ENCODE results near the gene ELAVL2.

DNA sequence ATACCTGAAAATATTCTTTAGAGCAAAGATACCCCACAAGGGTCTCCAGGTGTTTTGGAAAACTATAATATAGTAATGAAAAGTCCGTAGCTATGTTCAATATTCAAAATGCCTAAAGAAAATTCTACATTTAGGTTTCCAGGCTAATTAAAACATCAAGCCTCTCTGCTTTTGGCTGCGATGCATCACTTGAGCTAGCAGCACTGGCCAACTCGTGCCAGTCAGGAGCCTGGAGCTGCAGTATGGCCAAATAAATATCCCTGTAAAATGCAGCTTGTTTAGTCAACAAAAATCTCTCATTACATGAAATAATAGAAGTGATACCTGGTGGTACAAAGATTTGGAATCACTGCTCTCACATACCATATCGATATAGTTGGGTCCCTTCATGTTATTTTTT lies 181.1 kb downstream of the ELAVL2 start:
- TF ChIP-seq, protein P1, sequence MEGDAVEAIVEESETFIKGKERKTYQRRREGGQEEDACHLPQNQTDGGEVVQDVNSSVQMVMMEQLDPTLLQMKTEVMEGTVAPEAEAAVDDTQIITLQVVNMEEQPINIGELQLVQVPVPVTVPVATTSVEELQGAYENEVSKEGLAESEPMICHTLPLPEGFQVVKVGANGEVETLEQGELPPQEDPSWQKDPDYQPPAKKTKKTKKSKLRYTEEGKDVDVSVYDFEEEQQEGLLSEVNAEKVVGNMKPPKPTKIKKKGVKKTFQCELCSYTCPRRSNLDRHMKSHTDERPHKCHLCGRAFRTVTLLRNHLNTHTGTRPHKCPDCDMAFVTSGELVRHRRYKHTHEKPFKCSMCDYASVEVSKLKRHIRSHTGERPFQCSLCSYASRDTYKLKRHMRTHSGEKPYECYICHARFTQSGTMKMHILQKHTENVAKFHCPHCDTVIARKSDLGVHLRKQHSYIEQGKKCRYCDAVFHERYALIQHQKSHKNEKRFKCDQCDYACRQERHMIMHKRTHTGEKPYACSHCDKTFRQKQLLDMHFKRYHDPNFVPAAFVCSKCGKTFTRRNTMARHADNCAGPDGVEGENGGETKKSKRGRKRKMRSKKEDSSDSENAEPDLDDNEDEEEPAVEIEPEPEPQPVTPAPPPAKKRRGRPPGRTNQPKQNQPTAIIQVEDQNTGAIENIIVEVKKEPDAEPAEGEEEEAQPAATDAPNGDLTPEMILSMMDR (IDR thresholded peaks at IDR 0.05), result no peak
- no peak for TF ChIP-seq CEBPB (IDR thresholded peaks at IDR 0.05)
- TF ChIP-seq POLR2A (IDR thresholded peaks at IDR 0.05; ENCODE audit: low read length), result no peak
- TF ChIP-seq ESRRA (IDR thresholded peaks at IDR 0.05; ENCODE audit: borderline replicate concordance, low read length), result no peak
- no peak for TF ChIP-seq EP300 (IDR thresholded peaks at IDR 0.05)
- TF ChIP-seq CHD2 (IDR thresholded peaks at IDR 0.05; ENCODE audit: low read length, partially characterized antibody), result no peak
- TF ChIP-seq RFX5 (IDR thresholded peaks at IDR 0.05), result no peak
- no peak for TF ChIP-seq CBX8 (IDR thresholded peaks at IDR 0.05)
- TF ChIP-seq, protein P2, sequence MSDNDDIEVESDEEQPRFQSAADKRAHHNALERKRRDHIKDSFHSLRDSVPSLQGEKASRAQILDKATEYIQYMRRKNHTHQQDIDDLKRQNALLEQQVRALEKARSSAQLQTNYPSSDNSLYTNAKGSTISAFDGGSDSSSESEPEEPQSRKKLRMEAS (IDR thresholded peaks at IDR 0.05), result no peak
- no peak for TF ChIP-seq BHLHE40 (IDR thresholded peaks at IDR 0.05; ENCODE audit: low read depth, low read length)
